HG02943 (cell line): Measurements from ENCODE around the gene NKAIN4.
"Not testable (repeated sequence)": the region's sequence is repeated elsewhere in the genome, so short reads cannot be mapped to it uniquely, and the experiment has no call there.

Source experiments
- ATAC-seq: cut with Tn5 transposase; IDR thresholded peaks from one replicate; pipeline ENCODE4 v1.9.1; 2021; ENCODE audit warnings: mild to moderate bottlenecking, low read depth, moderate library complexity; ENCODE audit not compliant: unreplicated experiment

Gene NKAIN4

DNA sequence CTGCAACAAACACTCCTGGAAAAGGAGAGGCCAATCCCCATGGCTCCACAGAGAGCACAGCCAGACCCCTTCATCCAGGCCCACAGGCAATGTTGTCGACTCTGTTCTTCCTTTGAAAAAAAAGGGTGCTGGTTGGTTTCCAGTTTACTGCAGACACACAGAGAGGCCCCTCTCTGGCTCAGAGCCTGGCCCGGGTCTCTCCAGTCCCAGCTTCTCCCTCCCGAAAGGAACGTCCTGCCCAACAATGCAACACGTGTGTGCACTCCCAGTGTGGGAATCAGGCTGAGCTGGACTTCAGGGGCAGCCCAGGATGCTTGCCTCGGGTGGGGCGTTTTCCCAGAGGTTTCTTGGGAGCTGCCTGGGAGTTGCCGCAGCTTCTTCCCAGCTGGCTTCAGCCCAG, 4.5 kb upstream of the NKAIN4 start:
- ATAC-seq: no peak

- ATAC-seq: no peak
Measured at GRCh38 chr20:63257629-63258028, 3.4 kb upstream of the NKAIN4 start.

GRCh38 chr20:63256954-63257353, 2.7 kb upstream of the NKAIN4 start:
- no peak for ATAC-seq

DNA sequence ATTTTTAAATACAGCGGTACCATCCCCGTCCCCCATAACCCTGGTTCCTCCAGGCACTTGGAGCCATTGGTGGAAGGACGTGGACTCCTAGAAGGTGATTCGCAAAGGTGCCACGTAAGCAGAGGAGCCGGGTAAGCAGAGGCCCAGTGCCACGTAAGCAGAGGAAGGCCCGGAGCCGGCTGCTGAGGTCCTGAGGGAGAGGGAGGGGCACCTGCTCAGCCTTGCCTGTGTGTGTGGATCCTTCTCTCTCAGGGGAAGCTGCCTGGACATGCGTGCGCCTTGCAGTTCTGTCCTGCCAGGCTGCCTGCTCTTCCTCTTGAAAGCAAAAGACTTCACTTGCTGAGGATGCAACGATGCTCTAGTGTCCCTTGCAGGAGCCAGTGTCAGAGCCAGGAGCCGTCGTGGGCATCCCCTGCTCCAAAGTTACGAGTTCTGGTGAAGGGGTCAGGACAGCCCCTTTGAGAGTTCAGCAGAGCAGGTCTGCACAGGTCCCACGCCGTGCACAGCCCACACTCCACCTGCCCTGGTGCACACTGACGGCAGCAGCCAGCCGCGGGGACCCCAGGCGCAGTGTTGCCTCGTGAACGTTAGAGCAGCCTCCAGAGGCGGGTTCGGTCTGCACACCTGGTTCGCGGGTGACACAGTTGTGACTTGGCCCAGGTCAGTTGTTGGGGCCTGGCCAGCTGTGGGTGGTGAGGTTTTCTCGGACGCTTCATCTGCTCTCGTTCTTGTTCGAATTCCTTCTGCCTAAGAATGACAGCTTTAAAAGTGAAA, 1.9 kb upstream of the NKAIN4 start:
- ATAC-seq: no peak

DNA sequence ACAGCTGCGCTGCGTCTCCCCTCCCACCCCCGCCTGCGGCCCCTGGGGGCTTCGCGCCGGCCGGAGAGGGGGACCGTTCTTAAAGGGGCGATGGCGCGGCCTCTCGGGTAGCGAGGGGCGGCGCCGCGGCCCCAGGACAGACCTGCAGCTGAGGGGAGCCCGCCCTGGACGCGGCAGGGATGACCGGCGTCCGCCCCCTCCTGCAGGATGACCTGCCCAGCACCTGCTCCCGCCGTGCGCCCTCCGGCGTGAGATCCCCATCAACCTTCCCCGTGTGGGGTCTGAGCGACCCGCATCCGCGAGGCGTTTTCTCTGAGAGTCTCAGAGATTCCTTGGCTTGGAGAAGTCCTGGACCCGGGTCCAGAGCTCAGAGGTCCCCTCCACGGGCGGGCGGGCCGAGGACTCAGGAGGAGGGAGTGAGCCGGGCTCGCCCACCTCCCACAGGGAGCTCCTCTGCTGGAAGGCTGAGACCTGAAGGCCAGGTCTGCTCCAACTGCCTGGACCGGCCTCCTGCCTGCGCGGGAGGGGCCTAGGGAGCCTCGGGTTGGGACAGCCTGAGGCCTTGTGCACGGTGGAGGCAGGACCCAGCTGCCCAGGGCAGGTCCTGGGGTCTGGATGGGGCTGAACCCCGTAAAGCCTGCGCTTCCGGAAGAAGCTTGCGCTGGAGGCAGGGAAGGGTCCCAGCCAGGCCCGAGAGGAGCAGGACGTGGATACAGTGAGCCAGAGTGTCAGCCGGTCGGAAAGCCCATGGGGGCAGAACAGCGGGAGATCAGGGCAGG, 532 bp upstream of the NKAIN4 start:
- no peak for ATAC-seq

DNA sequence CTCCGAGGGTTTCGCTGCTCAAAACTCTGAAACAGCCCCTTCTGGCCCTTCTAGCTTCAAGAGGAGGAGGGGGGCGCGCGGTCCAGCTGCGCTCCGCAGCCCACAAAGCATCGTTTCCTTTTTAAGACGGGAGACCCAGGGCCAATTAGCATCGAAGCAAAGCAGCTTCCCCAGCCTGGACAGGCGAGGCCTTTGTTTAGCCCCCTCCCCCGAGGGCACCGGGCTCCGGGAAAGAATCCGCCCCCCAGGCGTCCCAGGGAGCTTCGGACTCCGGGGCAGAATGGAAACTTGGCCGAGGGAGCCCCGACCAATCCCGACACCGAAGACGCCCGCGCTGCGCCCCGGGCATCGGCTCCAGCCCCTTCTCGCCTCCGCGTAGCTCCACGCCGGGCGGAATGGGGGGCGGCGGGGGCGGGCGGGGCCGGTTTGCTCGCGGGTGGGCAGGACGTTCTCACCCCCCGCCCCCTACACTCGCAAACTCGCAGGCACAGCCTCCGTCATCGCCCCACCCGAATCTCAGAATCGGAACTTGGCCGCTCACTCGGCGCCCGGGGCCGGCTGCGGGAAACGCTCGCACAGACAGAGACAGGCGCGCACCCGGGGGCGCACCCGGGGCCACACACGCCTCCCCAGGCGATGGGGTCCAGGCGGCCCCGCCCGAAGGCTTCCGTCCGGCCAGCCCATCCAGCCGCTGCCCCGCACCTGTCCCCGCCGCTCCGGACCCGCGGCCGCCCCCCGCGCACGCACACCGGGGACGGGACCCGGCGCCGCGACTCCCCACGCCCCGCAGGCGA, 628 bp downstream of the NKAIN4 start:
- ATAC-seq: no peak

- ATAC-seq: no peak
Measured at GRCh38 chr20:63253065-63253437, 1.2 kb downstream of the NKAIN4 start.

GRCh38 chr20:63252284-63252711, 2.0 kb downstream of the NKAIN4 start:
- ATAC-seq: no peak

DNA sequence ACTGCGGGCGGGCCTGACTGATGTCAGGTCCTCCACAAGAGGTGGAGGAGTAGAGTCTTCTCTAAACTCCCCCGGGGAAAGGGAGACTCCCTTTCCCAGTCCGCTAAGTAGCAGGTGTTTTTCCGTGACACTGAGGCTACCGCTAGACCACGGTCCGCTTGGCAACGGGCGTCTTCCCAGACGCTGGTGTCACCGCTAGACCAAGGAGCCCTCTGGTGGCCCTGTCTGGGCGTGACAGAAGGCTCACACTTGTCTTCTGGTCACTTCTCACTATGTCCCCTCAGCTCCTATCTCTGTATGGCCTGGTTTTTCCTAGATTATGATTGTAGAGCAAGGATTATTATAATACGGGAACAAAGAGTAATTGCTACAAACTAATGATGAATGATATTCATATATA, 2.9 kb downstream of the NKAIN4 start:
- ATAC-seq: not testable (repeated sequence)

- ATAC-seq: no peak
Measured at GRCh38 chr20:63249891-63250290, 4.4 kb downstream of the NKAIN4 start.

GRCh38 chr20:63248835-63249591, 5.2 kb downstream of the NKAIN4 start:
- no peak for ATAC-seq

GRCh38 chr20:63247671-63248228, 6.5 kb downstream of the NKAIN4 start:
- ATAC-seq: no peak

DNA sequence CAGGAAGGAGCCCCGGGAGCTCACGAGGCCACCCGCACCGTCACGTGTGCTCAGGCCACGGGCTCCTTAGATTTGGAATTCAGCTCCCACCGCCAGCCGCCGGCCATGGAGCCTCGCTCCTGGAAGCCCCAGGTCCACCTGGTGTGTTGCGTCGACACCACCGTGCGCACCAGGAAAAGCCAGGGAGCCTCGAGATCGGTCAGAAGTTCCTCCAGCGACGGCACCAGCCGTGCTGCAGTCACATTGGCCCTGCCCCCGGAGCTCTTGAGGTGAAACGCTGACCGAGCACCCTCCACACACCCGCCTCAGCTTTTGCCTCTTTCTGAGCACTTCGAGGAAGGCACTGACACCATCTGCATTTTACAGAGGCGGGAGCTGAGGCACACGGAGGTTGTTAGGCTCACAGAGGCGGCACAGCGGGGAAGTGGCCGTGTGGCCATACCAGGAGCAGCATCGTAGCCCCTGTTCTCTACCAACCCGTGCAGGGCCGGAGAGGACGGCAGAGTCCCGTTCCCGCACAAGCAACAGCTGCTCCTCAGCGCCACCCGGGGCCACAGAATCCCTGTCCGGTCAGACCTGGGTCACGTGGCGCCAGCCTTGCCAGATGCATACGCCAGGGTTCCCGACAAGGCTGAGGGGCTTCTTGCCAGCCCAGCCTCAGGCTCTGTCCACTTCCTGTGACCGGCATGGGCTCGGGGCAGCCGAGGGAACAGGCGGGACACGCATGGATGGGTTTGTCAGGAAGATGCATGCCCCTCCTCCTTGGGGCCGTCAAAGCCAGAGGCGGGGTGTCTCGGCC, 7.6 kb downstream of the NKAIN4 start:
- ATAC-seq: no peak

- ATAC-seq: no peak
Measured at GRCh38 chr20:63244468-63244867, 9.8 kb downstream of the NKAIN4 start.

GRCh38 chr20:63243604-63244247, 10.5 kb downstream of the NKAIN4 start:
- no peak for ATAC-seq

GRCh38 chr20:63242736-63243135, 11.5 kb downstream of the NKAIN4 start:
- no peak for ATAC-seq

DNA sequence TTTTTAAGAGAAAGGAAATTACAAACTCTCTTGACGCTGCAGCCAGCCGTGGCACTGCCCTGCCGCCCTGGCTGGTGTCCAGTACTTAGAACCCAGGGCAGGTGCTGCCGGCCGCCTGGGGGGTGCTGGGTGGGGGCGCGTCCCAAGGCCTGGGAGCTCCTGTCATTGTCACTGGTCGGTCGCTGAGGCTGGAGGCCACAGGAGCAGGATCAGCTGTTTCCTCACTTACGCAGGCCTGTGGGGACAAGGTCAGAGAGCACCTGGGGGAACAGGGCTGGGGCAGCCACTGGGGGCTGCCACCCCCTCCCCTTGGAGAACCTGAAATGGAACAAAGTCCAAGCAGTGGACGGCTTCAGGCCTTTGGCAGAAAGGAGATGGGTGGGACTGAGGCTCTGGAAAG, 13.0 kb downstream of the NKAIN4 start:
- no peak for ATAC-seq

DNA sequence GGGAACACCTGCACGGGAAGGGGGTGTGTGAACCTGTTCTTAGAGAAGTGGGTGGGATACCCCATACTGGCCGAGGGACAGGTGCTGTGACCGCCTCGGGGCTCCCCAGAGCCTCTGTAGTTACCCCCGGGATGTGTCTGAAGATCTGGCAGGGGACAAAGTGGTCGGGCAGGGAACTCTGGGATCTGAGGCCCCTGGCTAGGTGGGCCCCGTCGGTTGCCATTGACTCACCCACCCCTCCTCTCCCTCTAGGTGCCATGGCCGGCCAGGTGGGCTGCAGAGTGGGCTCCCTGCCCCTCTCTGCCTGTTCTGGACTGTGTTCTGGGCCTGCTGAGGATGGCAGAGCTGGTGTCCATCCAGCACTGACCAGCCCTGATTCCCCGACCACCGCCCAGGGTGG, 14.3 kb downstream of the NKAIN4 start:
- ATAC-seq: no peak

DNA sequence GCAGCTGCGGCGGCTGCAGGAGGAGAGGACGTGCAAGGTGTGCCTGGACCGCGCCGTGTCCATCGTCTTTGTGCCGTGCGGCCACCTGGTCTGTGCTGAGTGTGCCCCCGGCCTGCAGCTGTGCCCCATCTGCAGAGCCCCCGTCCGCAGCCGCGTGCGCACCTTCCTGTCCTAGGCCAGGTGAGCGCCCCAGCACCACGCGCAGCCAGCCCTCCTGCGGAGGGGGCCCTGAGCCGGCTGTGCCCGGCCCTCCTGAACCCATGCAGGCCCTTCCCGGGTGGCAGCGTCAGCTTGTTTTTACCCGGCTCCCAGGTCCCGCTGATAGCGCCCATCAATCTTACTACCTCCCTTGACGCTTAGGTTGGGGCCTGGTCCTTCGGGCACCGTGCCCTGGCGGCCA, 14.8 kb downstream of the NKAIN4 start:
- no peak for ATAC-seq
